ENCODE data around the gene GPATCH2L.
A peak's percentile ranks its signal among the peaks of the same experiment; 100 is the strongest.

The GPATCH2L gene

GRCh38 chr14:76257842-76258397 lies 106.2 kb downstream of the GPATCH2L start:
- DNase-seq (ENCODE audit: low read depth), result no peak

DNA sequence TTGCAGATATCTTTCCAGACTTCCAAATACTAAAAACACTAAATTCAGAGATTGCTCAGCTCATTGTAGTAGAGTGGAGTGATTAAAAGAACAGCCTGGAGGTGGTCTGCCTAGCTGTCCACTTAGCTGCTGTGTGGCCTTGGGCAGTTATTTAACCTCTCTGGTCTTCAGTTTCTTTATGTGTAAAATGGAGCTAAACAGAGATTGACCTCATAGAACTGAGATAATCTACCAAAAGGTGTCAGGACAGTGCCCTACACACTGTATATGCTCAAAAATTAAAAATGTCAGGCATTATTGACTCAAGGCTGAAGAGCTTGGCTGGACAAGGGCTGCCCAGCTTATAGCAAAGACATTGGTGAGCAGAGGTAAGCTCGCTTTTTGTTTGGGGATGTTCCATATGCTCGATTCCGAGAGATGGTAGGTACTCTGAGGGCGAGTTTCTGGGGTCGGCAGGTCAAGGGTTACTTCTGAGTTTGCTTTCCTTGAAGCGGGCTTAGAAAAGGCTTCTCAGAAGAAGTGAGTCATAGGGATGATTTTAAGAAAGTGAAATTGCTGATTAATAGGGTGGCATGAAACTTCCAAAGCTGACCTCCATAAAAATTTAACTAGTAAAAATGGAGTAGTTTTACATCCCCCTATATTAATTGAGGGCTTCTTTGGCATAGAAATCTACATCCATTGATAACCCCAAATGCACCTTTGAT lies 107.5 kb downstream of the GPATCH2L start:
- no peak for DNase-seq (ENCODE audit: low read depth)

DNA sequence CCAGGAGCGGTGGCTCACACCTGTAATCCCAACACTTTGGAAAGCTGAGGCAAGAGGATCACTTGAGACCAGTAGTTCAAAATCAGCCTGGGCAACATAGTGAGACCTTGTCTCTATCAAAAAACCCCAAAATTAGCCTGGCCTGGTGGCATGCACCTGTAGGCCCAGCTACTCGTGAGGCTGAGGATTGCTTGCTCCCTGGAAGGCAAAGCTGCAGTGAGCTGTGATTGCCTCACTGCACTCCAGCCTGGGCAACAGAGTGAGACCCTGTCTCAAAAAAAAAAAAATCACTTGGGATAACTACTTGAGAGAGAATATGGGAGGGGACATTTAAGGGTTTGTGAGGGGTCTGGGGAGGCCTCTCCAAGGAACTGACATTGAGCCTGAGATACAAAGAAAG lies 109.0 kb downstream of the GPATCH2L start:
- no peak for DNase-seq (ENCODE audit: low read depth)

DNA sequence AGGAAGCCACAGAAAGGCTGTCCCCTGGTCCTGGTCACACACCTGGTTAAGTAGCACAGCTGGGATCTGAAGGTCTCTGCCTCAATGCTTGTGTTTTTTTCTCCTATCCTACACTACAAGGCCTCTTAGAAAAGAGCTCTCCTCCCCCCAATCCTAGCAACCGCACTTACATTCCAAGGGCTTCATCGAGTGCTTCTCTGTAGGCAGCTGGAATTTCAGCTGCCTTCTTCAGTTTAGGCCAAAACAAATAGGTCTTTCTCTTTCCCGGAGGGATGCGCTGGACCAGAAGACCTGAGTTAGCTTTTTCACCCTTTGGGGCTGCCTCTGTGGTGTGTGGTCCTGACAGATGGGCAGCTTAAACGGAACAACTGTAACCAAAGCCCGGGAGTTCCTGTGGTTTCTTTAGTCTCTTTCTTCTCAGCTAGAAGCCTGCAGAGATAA lies 109.7 kb downstream of the GPATCH2L start:
- peak; percentile 53 for DNase-seq (ENCODE audit: low read depth)

- no peak for DNase-seq (ENCODE audit: low read depth)
Measured at GRCh38 chr14:76262641-76263040, 110.9 kb downstream of the GPATCH2L start.
